KMS-11 (cell line): ENCODE results near the gene STAMBP.
"Not testable (repeated sequence)": the region's sequence is repeated elsewhere in the genome, so short reads cannot be mapped to it uniquely, and the experiment has no call there.

Experiments
- H2AFZ ChIP-seq: fragments of 200-600 bp; sonication (generic); 2 replicates; pipeline ENCODE4 v1.6.1; 2016; ENCODE audit warnings: antibody characterized with exemption, mixed run types, low read depth
- H3K27ac ChIP-seq: fragments of 200-600 bp; sonication (generic); 2 replicates; pipeline ENCODE4 v1.6.1; 2016; ENCODE audit warnings: mild to moderate bottlenecking, mixed run types
- H3K27me3 ChIP-seq: fragments of 200-600 bp; sonication (generic); 2 replicates; pipeline ENCODE4 v1.6.1; 2017; ENCODE audit warnings: mild to moderate bottlenecking, low read depth, mixed run types, moderate library complexity; ENCODE audit not compliant: insufficient read depth
- H3K36me3 ChIP-seq: fragments of 200-600 bp; sonication (generic); 2 replicates; pipeline ENCODE4 v1.6.1; 2017; ENCODE audit warnings: mild to moderate bottlenecking, mixed run types; ENCODE audit not compliant: insufficient read depth
- H3K4me1 ChIP-seq: fragments of 200-600 bp; sonication (generic); 2 replicates; pipeline ENCODE4 v1.6.1; 2016; ENCODE audit warnings: mild to moderate bottlenecking, low read depth, mixed run types; ENCODE audit not compliant: poor library complexity, severe bottlenecking
- H3K4me2 ChIP-seq: fragments of 200-600 bp; sonication (generic); 2 replicates; pipeline ENCODE4 v1.7.0; 2016; ENCODE audit warnings: mild to moderate bottlenecking, mixed run types
- H3K4me3 ChIP-seq: fragments of 200-600 bp; sonication (generic); IDR thresholded peaks from 2 replicates; pipeline ENCODE4 v1.6.1; 2017; ENCODE audit warnings: low read depth, low read length, mixed read lengths; ENCODE audit not compliant: insufficient read depth
- H3K79me2 ChIP-seq: fragments of 200-600 bp; sonication (generic); 2 replicates; pipeline ENCODE4 v1.6.1; 2016; ENCODE audit warnings: low read depth, mixed run types; ENCODE audit not compliant: insufficient read depth
- H3K9ac ChIP-seq: fragments of 200-600 bp; sonication (generic); 2 replicates; pipeline ENCODE4 v1.6.1; 2016; ENCODE audit warnings: mild to moderate bottlenecking, mixed run types
- H4K20me1 ChIP-seq: fragments of 200-600 bp; sonication (generic); 2 replicates; pipeline ENCODE4 v1.6.1; 2016; ENCODE audit warnings: mild to moderate bottlenecking, mixed run types; ENCODE audit not compliant: insufficient read depth
- CTCF ChIP-seq: fragments of 200-600 bp; sonication (generic); conservative IDR thresholded peaks from 2 replicates; pipeline ENCODE4 v1.6.1; 2017; ENCODE audit warnings: low read depth, mild to moderate bottlenecking, antibody characterized with exemption, low read length, moderate library complexity, mixed read lengths

Gene STAMBP

GRCh38 chr2:73828818-73829570, at the start of gene STAMBP:
Gene STAMBP, plus strand, starts transcription at chr2:73828961. Its CDS starts 1,896 bp downstream, at chr2:73830857.
- Histone ChIP-seq H3K27me3 (no peaks in the 10 kb centered on the region), H2AFZ (peak within 1 kb of the TSS; percentile 78), H3K27ac (peak within 1 kb of the TSS; percentile 30; the same call in 1 of the 2 replicates), H3K4me1 (peaks cover 43% of the 10 kb centered on the region), H3K79me2 (peaks cover 5% of the 10 kb centered on the region; the same call in 1 of the 2 replicates), H3K4me3 (peak within 1 kb of the TSS; percentile 90), H3K9ac (peak within 1 kb of the TSS; percentile 54; the same call in 1 of the 2 replicates), H4K20me1 (no peaks in the 10 kb centered on the region), H3K36me3 (no peaks in the 10 kb centered on the region; the same call in 1 of the 2 replicates), H3K4me2 (peak within 1 kb of the TSS; percentile 67)
- TF ChIP-seq CTCF: no peak

DNA sequence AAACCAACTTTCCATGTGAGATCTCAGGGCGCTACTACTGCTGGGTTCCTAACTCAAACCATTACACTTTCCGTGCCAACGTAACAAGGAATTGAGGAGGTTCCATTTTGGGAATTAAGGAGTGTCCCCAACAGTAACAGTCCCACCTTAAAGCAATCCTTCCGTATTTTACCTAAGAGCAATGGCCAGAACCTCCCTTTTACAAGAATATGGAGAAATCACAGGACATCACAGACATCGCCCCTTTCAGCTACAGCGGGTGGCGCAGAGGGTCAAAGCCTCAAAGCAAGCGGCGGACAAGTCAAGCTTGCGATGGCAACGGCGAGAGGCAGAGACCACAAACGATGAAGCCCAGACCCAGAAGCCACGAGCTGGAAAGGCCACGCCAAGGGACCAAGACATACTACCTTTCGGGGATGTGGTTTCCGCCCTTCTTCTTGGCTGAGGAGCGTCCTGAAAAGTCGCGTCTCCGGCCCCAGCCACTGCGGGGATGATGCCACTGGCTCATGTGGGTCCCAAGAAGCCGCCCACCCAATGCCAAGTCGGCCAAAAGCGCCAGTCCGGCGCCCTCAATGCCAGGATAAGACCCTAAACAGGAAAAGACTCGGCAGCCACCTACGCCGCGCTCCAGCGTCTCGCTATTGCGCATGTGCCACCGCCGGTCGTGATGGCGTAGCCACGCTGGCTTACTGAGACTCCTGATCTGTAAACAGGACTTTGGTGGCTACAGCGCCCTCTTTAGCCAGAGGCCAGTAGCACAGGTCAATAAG, 49.1 kb upstream of the STAMBP start, which contains the start of gene DUSP11:
DUSP11 (minus strand) TSS at position 637 of the 770 bp plus-strand sequence; CDS start at position 508, 129 bp downstream.
- peak; percentile 98 for TF ChIP-seq CTCF
- H3K9ac ChIP-seq: peak within 1 kb of the TSS; percentile 77
- H3K79me2 ChIP-seq: peaks cover 18% of the 10 kb centered on the region
- H4K20me1 ChIP-seq: no peaks in the 10 kb centered on the region
- H3K4me2 ChIP-seq: peak within 1 kb of the TSS; percentile 67
- H3K36me3 ChIP-seq: no peaks in the 10 kb centered on the region; the same call in 1 of the 2 replicates
- peaks cover 18% of the 10 kb centered on the region for H3K4me1 ChIP-seq
- peak within 1 kb of the TSS; percentile 88 for H2AFZ ChIP-seq
- H3K27me3 ChIP-seq: no peaks in the 10 kb centered on the region
- peak within 1 kb of the TSS; percentile 99 for H3K4me3 ChIP-seq
- H3K27ac ChIP-seq: peak within 1 kb of the TSS; percentile 53

- no peak overlapping the region for H3K27ac ChIP-seq
Observed at GRCh38 chr2:73780237-73780582, 48.6 kb upstream of the STAMBP start.

GRCh38 chr2:73783402-73783801, 45.4 kb upstream of the STAMBP start:
- peaks cover 15% of the 10 kb centered on the region for H3K79me2 ChIP-seq
- peaks cover 14% of the 10 kb centered on the region for H3K4me1 ChIP-seq
- H4K20me1 ChIP-seq, H3K27ac ChIP-seq, H3K36me3 ChIP-seq, H3K9ac ChIP-seq, H3K27me3 ChIP-seq, H2AFZ ChIP-seq, H3K4me3 ChIP-seq, H3K4me2 ChIP-seq: not testable (repeated sequence)

More at GRCh38 chr2:73780237-73780582, 48.6 kb upstream of the STAMBP start:
- peak; percentile 51; the same call in 1 of the 2 replicates for TF ChIP-seq CTCF
- H3K4me1 ChIP-seq: peaks cover 18% of the 10 kb centered on the region
- H3K36me3 ChIP-seq: no peaks in the 10 kb centered on the region; the same call in 1 of the 2 replicates
- H3K79me2 ChIP-seq: peaks cover 18% of the 10 kb centered on the region
- peak overlapping the region; percentile 77; the same call in 1 of the 2 replicates for H3K9ac ChIP-seq
- no peak overlapping the region for H3K4me3 ChIP-seq
- H2AFZ ChIP-seq: peak overlapping the region; percentile 88
- no peaks in the 10 kb centered on the region for H3K27me3 ChIP-seq
- H4K20me1 ChIP-seq: no peaks in the 10 kb centered on the region
- H3K4me2 ChIP-seq: peak overlapping the region; percentile 67

GRCh38 chr2:73783883-73784282, 44.9 kb upstream of the STAMBP start, which contains the start of gene C2orf78:
Gene C2orf78, plus strand, starts transcription at chr2:73784183. Its CDS starts 127 bp downstream, at chr2:73784310.
- not testable (repeated sequence) for H4K20me1 ChIP-seq, H3K27me3 ChIP-seq, H3K4me3 ChIP-seq

More at GRCh38 chr2:73783883-73784282, 44.9 kb upstream of the STAMBP start, which contains the start of gene C2orf78:
- not testable (repeated sequence) for H3K79me2 ChIP-seq, H3K27ac ChIP-seq, H3K4me1 ChIP-seq, H2AFZ ChIP-seq, H3K36me3 ChIP-seq, H3K4me2 ChIP-seq, H3K9ac ChIP-seq
